ENCODE data around the gene RAD51B. TPM values are rescaled to one million over a fixed set of nuclear protein-coding genes. Genes with fewer than 3 reads are reported as not detected.

The RAD51B gene
- total and polyA plus RNA-seq, 9 of the 15 experiments (the other 6 are each of a cell fraction or from before 2014, with no cell fraction given), result 8.5 to 17.3 (median 11.3) TPM

GRCh38 chr14:67990576-67990975 is 171.0 kb downstream of the RAD51B start (continued):
- TF ChIP-seq ELK3 (CRISPR knock-in tag; IDR thresholded peaks at IDR 0.05) (no peak), ARID1B (IDR thresholded peaks at IDR 0.05) (no peak), ZNF740 (CRISPR knock-in tag; IDR thresholded peaks at IDR 0.05) (no peak), ZNF740 (tag; IDR thresholded peaks at IDR 0.05) (no peak), IFI16 (CRISPR knock-in tag; IDR thresholded peaks at IDR 0.05) (no peak), MECOM (CRISPR knock-in tag; IDR thresholded peaks at IDR 0.05) (no peak), ZC3H11A (IDR thresholded peaks at IDR 0.05; ENCODE audit: low read depth, low read length) (no peak), SNRNP70 (optimal IDR thresholded peaks at IDR 0.05; ENCODE audit: low read depth, low read length) (no peak)

- H3K4me3 ChIP-seq, result no peak overlapping the region
- H3K9me3 ChIP-seq (replicated peaks; ENCODE audit: control insufficient read depth, insufficient read depth, low read depth, low read length), result no peaks in the 10 kb centered on the region
- H3K4me1 ChIP-seq (replicated peaks in 1 of 2; ENCODE audit: control insufficient read depth in 2 of 2, insufficient read depth in 2 of 2, low read length in 2 of 2), result no peaks in the 10 kb centered on the region
- FAIRE-seq (no peak), ATAC-seq (no peak), DNase-seq (ENCODE audit: extremely low read depth in 1 of 4, low spot score in 3 of 4) (no peak)
- no peaks in the 10 kb centered on the region for H3K36me3 ChIP-seq (ENCODE audit: control insufficient read depth, insufficient read depth, low read length)
- H3K9me1 ChIP-seq (ENCODE audit: control insufficient read depth, insufficient read depth, low read length), result no peaks in the 10 kb centered on the region
- H2AFZ ChIP-seq (ENCODE audit: low read depth, low read length), result no peak overlapping the region
- H3K79me2 ChIP-seq (ENCODE audit: control insufficient read depth, insufficient read depth, low read length), result no peaks in the 10 kb centered on the region
- H4K20me1 ChIP-seq (replicated peaks; ENCODE audit: control insufficient read depth, insufficient read depth, low read length), result no peaks in the 10 kb centered on the region
- H3K27ac ChIP-seq (ENCODE audit: extremely low read depth, low read depth, low read length), result no peak overlapping the region
- no TSS peak for BruUV-seq (replicated peaks)
- in situ Hi-C loops (cut with MboI), result no loop called here
- H3K9ac ChIP-seq (ENCODE audit: insufficient read depth in 1 of 2, low read depth in 2 of 2, low read length in 2 of 2), result no peak overlapping the region
- no peaks in the 10 kb centered on the region for H3K27me3 ChIP-seq (ENCODE audit: control insufficient read depth in 2 of 2, insufficient read depth in 2 of 2, low read length in 2 of 2)
- intact Hi-C loops (cut with micrococcal nuclease), result no loop called here
- CTCF ChIA-PET (ENCODE audit: low intra/inter-chr PET ratio), result no interaction called here
- POLR2A ChIA-PET, result no interaction called here
- H3K4me2 ChIP-seq (ENCODE audit: insufficient read depth, low read length), result no peak overlapping the region
- TF ChIP-seq CHAMP1 (IDR thresholded peaks at IDR 0.05) (no peak), L3MBTL2 (IDR thresholded peaks at IDR 0.05) (no peak), DPF2 (IDR thresholded peaks at IDR 0.05) (no peak), KDM1A (IDR thresholded peaks at IDR 0.05) (0 out of 4 replicates have a peak, but pooled peaks of 1 of the 2 experiments have one; percentile 26), ZNF76 (CRISPR knock-in tag; IDR thresholded peaks at IDR 0.05; ENCODE audit: borderline replicate concordance) (no peak), SETDB1 (IDR thresholded peaks at IDR 0.05; ENCODE audit: low read length) (no peak), CEBPZ (IDR thresholded peaks at IDR 0.05; ENCODE audit: borderline replicate concordance, low read depth, low read length) (no peak)
These were observed 175.0 kb downstream of the RAD51B start for GRCh38 chr14:67994531-67994930.

All from K562 (cell line).